ENCODE results near the gene SGIP1.

The SGIP1 gene

DNA sequence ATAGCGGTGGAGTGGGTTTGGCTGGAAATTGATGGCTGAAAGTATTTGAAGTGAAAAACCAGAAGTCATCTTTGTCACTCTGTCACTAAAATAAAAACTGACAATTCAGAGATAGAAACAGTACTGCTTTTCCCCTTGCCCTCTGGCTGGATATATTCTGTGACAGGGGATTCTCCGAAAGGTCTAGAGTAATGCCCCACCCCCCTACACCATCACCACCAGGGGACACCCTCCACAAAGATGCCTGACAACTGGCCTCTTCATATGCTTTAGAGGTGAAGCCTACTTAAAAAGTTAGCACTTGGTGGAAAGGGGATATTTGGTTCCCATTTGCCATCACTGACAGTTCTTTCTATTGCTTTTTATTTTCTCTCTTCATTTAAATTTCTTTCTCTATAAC is 73.5 kb downstream of the SGIP1 start:
- DNase-seq, result no peak

DNA sequence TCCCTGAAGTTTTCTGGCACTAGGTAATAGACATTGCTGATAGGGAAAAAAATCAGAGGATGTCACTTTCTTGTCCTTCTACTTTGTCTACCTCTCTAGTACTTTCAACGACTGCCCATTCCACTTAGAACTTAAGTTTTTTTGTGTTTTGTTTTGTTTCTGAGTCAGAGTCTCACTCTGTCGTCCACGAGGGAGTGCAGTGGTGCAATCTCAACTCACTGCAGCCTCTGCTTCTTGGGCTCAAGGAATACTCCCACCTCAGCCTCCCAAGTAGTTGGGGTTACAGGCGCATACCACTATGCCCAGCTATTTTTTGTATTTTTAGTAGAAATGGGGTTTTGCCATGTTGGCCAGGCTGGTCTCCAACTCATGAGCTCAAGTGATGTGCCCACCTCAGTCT is 79.2 kb downstream of the SGIP1 start:
- DNase-seq, result no peak

DNA sequence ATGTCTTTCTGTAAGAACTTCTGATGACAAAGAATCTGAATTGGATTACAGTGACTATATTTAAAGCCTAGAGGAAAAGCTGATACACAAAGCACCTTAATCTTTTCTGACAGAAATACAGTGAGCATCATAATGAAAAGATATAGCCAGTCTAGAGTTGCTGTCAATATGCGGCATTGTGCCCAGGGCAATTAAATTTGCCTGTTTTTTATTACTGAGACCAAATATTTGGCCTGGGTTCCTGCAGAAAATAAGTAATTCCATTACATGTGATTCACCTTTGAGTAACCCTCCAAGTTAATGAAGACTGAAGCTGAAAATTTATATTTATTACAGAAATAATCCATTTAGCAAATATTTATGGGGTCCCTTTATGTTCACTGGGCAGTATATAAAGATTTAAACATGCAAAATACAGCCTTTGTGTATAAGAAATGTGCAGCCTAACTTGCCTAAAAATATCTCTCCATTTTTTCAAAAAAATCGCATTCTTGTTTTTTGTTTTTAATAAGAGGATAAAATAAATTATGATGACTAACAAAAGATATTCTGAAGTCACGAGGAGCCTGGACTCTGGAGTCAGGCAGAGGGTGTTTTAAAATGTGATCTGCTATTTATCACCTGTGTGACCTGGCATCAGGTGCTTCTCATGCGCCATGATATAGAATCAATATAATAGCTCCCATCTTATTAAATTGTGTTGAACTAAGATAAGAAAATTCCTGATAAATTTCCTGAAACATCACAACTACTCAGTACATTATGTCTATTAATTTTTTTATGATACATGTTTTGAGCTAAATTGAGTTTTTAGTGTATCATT is 83.6 kb downstream of the SGIP1 start:
- DNase-seq, result no peak

DNA sequence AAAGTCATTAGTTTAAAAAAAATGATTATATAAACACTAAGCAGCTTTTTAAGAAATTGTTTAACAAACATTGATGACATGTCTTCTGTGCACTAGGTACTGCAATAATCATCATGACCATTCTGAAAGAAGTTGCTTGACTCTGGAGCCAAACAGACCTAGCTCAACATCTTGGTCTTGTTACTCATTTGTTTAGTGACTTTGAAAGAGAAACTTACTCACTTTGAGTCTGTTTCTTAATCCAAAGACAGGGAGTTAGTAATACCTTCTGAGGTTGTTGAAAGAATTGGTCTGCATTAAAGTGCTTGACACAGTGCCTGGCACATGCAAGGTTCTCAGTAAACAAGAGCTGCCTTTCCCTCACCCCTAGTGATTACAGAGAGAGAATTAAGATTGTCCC is 84.4 kb downstream of the SGIP1 start:
- DNase-seq, result no peak

DNA sequence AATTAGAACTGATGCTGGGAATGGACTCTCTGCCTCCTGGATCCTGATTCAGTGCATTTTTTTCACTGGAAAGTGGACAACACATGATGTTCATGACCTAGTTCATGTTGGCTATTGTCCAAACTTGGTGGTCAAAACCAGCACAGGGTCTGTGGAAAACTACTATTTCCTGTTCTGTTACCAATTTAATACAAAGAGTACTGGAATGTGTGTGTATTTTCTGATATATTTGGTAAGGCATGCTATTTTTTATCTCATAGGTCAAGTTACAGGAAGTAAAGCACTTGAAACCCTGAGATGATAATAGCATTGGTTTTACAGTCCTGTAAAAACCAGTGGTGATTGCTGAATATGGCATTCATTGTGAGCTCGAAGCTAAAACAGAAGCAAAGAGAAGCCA is 89.9 kb downstream of the SGIP1 start:
- no peak for DNase-seq

DNA sequence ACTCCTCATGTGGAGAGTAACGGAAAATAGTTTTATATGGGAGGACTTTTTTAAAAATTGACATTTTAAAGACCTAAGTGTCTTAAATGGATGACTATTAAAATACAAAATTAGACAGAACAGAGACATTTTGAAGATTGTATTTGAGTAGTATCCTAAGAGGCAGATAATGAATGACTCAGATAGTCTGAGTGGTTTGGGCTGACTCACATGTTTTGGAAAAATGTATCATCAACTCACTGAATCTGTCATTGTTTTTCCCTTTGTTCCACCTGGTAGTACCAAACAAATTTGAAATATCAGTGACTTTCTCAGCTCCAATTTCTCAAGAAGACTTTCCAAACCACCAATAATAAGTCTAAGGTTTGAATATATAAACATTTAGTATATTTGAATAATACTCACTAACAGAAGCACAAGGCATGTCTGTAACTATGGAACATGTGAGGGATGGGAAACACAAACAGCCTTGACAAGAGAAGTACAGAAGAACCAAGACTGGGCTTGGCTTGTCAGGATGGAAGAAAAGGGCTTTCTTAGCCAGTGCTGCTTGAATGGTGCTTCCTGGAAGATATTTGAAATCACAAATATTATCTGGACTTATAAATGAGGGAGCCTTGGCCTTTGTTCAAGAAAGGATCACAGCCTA is 90.6 kb downstream of the SGIP1 start:
- no peak for DNase-seq

DNA sequence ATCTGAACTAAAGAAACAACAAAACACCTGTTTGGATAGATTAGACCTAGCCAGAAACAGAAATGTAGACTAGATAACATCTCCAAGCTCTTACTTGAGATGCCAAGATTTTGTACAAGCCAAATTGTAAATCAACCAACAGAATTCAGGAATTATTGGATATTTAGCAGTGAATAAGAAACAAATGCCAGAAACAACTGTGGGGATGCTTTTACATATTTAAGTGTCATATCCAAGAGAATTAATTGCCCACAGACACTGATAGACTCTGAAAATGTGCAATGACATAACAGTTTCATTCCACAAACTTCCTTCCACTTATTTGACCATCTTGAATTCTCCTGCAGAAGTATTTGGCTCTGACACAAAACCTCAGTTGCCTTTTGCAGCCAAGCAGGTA is 92.3 kb downstream of the SGIP1 start:
- DNase-seq, result no peak

DNA sequence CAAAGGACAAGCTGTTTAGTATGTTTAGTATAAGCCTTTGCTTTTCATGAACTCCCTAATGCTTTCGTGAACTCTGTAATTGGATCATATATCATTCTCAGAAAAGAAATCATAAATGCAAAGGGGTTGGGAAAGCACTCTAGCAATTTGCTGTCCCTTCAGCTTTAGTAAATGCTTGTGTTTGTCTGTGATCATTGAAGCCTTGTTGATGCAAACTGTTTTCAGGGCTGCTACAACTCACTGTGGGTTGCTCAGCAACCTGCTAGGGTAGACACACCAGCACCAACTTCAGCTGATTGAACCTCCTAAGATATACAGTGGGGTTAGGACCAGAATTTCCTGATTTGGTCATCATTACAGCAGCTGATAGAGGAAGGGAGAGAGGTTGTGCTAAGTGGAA is 95.0 kb downstream of the SGIP1 start:
- DNase-seq, result no peak

DNA sequence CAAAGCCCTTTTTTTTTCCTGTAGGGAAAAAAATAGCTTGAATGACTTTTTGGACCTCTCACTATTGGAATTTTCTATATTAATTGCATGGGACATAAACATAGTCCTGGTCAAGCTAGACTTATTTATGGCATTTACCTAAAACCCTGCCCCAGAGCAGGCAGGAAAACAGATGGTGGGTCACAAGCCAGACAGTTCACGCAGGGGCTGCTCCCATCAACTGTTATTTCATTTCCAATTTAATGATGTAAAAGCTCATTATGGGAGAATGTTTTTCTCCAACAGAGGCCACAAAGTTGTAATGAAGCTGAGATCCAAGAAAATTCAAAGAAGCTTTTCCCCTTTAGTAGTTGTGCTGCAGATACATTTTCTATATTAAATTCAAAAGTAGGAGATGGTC is 99.2 kb downstream of the SGIP1 start:
- no peak for DNase-seq

DNA sequence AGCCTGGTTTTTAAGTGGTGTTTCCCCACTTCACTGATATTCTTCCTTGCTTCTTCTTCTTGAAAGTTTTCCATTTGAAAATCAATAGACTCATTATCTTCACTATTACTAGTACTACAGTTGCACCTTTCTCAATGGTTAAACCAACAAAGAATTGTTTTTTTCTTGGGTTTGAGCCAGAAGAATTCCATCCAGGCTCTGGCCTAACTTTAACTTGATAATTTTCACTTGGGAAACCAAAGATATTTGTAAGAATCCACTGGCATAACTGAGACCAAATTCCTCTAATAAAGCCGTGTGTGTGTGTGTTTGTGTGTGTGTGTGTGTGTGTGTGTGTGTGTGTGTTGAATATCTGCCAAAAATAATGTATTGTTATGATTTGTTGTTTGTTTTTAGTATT is 103.2 kb downstream of the SGIP1 start:
- no peak for DNase-seq

DNA sequence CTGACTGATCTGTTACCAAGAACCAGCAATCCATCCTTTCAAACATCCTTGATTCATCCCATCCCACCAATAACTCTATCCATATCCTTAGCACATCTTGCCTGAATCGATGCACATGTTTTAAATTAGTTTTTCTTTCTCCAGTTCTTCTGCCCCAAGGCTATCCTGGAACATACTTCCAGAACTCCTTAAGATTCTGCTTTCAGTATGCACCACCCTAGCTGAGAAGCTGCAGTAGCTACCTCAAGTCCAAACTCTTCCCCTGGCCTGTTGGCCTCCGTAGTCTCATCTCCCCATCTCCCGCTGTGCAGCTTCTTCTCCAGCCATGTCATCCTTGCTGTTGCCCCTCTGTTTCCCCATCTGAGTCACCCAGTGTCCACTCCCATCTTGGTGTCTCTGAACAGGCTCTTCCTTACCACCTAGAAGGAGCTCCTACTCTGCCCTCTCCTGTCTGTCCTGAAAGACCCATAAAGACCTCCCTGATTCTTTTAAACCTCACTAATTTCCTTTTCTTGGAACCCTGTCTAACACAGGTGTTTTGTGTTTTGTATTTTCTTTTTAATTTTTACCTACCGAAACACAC is 108.0 kb downstream of the SGIP1 start:
- no peak for DNase-seq

DNA sequence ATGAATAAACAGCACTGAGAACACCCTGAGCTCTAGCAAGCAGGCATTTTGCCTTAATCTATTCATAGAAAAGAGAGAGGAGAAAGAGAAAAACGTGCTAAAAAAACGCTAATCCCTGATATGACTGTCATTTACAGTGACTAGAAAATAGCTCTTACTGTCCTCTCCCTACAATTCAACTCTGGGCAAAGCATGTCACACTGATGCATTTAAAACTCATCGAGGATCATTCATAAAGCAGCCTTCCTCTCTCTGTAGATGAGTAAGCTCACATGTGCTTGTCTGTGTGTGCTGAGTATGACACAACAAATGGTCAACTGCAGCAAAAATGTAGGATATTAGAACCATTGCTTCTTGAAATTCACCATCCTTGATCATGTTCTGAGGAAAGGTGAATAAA is 109.0 kb downstream of the SGIP1 start:
- DNase-seq, result no peak

DNA sequence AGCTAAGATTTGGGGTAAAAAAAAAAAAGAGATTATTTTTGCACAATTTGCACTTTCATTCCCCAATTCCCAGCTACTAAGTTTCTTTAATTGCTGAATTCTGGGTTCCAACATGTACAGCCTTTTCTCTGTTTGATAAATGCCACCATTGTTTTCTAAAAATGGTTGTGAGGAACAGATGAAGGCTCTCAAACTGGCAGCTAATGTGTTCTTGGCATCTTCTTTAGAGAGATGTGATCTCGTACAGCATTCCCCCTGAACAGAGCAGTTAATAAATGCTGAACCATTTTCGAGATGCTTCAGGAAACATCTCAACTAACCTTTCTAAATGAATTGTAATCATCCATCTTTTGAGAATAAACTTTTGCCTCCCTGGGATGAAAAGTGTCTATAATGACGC is 110.4 kb downstream of the SGIP1 start:
- DNase-seq, result no peak

DNA sequence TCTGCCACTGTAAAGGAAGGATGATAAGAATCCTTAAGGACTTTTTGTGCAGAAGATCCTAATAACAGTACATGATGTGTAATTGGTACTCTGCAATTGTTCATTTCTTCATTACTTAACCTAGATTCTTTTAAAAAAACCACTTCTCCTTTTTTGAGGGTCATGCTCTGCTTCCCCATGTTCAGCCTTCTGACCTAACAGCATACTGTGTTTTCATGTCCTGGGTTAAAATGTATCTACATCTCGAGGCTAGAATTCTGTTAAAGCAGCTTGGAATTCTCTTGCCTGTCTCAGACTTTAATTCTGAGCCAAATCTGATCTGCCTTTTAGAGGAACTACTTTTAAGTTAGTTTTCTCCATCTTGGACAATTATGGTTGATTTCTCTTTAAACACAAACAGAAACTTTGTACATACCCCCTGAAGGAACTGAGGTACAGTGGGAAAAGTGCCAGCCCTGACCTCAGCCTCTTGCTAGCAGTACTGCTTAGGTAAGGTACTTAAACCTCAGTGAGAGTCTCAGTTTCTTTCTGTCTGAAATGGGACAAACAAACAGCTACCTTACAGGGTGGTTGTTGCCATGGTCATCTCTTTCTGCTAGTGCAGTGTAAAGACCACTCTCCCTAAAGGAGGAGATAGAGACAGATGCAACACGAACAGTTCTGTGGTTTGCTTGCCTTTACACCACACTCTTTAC is 115.1 kb downstream of the SGIP1 start:
- DNase-seq, result no peak

DNA sequence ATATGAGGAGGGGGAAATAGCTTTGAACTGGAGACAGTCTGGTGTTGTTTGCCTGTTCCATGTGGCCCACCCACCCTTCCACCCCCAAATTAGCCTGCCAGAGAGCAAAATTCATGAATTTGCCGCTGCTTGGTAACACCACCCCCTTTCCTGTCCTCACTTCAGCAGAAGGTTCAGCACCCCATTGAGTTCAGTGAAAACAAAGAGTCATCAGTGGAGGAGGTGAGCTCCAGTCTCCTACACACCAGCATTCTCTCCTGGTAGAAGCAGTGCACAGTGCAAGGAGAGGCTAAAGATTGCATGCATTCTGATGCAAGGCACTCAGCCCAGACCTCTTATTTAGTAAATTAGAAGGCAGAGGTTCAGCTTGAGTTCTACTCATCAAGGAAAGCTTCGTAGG is 118.6 kb downstream of the SGIP1 start:
- DNase-seq, result no peak

DNA sequence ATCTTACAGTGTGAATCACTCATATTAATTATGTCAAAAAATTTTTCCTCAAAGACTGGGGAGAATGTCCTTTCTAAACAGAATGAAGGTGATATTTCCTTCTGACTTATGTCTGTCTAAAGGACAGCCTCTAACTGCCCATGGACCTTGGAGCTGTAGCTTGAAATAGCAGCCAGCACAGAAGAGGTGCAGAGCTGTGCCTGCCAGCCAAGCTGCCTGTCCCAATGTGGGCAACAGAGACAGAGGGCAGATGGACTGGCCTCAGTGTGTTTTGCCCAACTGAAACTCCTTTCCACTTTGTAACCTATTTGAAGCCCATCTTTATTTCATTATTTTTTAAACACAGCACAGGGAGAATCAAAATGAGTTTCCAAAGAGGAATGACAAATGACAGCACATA is 120.7 kb downstream of the SGIP1 start:
- DNase-seq, result no peak

DNA sequence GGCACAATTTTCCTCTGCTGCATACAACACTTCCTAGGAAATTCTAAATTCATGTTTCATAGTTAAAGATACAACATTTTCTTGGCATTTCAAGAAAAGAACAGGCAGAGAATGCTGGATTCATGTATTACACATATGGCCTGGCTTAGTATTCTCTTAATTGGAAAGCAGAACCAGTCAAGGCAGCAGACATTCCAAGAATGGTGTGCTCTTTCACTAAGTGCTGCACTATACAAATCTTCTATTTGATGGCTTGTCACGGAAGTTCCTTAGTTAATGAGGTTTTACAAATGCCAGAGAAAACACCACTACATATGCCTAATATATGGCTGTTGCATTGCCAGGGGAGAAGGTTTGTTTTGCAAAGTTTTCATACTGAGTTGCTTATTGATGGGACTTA is 137.5 kb downstream of the SGIP1 start:
- DNase-seq, result no peak

DNA sequence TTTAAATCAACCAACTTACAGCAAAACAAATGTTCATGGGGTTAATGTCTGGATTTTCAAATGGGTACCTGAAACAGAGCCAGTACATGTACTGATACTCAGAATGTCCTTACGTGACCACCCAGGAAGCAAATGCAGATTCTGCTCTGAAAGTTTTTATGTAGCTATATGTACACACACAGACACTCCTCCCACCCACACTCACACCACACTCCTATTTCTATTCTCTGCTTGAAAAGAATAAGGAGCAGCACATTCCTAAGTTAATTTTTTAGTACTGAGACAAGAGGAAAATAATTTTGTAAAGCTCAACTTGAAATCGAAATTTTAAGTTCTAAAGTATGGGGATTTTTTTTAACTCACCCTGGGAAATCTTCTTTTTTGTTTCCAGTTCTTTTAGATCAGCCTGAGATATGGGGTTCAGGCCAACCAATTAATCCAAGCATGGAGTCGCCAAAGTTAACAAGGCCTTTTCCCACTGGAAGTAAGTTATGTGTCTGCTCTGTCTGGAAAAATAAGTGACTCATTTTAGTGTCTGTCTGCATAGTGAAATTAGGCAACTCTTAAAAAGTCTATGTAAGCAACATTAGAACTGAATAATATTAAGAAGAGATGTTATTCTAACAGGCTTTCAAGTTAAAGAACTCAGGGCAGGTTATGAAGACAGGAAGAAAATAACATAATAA is 142.8 kb downstream of the SGIP1 start:
- no peak for DNase-seq

DNA sequence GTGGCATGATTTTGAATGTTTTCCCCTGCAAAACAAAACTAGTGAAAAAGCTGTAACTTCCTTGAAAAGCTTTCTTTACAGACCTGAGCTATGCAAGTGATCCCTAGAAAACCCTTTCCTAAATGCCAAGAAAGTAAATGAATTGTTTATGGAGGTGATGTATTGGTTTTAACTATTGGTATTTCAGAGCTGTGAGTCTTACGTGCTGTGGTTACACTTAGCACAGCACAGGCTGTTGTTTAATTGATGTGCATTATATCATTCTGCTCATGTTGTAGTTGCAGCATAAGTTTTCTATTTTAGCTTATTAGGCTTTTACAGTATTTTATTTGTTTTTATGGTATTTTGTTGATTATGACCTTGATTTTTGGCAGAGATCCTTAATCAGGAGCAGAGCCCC is 144.2 kb downstream of the SGIP1 start:
- no peak for DNase-seq

DNA sequence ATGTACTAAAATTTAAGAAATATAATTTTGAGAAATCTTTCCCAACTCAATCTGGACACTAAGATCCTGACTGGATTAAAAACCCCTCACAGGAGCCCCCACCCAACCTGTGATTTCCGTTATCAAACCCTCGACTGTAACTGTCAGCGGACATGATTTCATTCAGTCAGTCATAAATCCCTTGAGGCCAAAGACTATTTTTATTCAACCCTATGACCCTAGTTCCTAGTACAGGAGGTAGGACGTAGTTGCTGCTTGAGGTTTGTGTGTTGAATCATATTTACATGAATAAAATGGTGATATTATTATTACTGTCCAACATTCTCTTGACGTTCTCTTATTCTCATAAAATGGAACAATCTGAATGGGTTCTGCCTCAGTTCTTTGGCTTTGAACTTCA is 145.2 kb downstream of the SGIP1 start:
- DNase-seq, result no peak

DNA sequence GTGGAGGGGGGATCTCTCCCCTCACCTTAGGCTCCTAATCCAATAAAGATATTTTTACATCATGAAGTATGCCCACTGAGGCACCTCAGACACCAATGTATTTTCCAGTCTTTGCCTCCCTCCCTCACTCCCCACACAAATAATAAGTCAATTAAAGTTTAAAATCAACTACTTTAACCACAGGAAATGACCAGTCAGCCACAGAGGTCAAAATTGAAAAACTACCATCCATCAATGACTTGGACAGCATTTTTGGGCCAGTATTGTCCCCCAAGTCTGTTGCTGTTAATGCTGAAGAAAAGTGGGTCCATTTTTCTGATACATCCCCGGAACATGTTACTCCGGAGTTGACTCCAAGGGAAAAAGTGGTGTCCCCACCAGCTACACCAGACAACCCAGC is 147.7 kb downstream of the SGIP1 start:
- DNase-seq, result no peak

DNA sequence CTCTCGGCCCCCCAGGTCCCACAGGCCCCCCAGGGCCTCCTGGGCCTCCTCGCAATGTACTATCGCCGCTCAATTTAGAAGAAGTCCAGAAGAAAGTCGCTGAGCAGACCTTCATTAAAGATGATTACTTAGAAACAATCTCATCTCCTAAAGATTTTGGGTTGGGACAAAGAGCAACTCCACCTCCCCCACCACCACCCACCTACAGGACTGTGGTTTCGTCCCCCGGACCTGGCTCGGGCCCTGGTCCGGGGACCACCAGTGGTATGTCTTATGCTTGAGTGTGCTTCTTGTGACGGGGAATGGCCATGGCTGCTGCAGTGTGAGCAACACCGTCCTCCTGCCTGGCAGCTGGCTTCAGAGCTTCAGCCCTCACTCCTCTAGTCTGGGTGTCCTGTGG is 148.2 kb downstream of the SGIP1 start:
- DNase-seq, result no peak

DNA sequence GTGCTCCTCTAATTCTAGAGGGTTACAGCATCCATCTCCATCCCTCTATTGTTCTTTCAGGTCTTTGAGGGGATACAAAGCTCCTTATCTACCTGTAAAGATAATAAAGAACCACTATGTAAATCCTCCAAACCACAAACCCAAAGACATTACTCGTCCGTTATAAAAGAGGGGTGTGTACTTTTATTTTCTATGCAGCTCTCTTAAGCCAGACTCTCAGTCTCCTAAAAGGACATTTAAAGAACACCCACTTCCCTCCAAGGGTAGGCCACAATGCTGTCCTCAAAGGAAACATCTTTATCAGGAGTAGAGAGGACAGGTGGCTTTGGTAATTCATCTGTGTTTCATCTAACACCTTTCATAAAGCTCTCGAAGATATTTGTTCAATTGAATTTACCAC is 150.4 kb downstream of the SGIP1 start:
- DNase-seq, result no peak

Measured in NCI-H510A (cell line).